ENCODE results near the gene FAM200A. TPM values are rescaled to one million over a fixed set of nuclear protein-coding genes. Genes with fewer than 3 reads are reported as not detected.
A peak's percentile ranks its signal among the peaks of the same experiment; 100 is the strongest.

The FAM200A gene
- total and polyA plus RNA-seq, 2 of the 8 experiments (the other 6 are each of a cell fraction or from before 2014, with no cell fraction given): 4.3 to 7.5 TPM

- H4K5ac ChIP-seq (ENCODE audit: insufficient read length, low read depth, low read length): no peak overlapping the region
- peak overlapping the region; percentile 96; the same call in 1 of the 2 replicates for H2BK5ac ChIP-seq (ENCODE audit: low read depth, low read length)
- no peak overlapping the region for H3K4ac ChIP-seq (replicated peaks; ENCODE audit: insufficient read length, low read depth, low read length)
- peaks cover 0 to 7% (median 4%) of the 10 kb centered on the region in 4 experiments; a peak in 5 of 7 replicates for H3K4me1 ChIP-seq (replicated peaks in 1 of 4; ENCODE audit: control insufficient read depth in 3 of 4, insufficient read depth in 4 of 4, low read length in 3 of 4)
- H3K18ac ChIP-seq (ENCODE audit: extremely low read depth, low read length): no peak overlapping the region
- H2BK15ac ChIP-seq (ENCODE audit: low read length): no peak overlapping the region
- no peaks in the 10 kb centered on the region for H3K27me3 ChIP-seq (replicated peaks in 1 of 4; ENCODE audit: control insufficient read depth in 3 of 4, extremely low read depth in 1 of 4, insufficient read depth in 3 of 4, low read length in 3 of 4)
- no peak overlapping the region for H3K23ac ChIP-seq (ENCODE audit: insufficient read length)
- FAIRE-seq (no peak), DNase-seq (ENCODE audit: low read depth in 1 of 2, low spot score in 2 of 2) (peak; percentile 94 to 97)
- H2BK12ac ChIP-seq (ENCODE audit: low read depth, low read length): no peak overlapping the region
- H4K20me1 ChIP-seq (replicated peaks in 1 of 2; ENCODE audit: control insufficient read depth in 1 of 2, insufficient read depth in 2 of 2, low read length in 2 of 2): peaks cover 3% of the 10 kb centered on the region in 2 experiments
- no peak overlapping the region for H3K56ac ChIP-seq (replicated peaks; ENCODE audit: insufficient read length, low read depth, low read length)
- no peak overlapping the region; a peak in 2 of 7 replicates for H3K9ac ChIP-seq (replicated peaks in 1 of 4; ENCODE audit: extremely low read depth in 1 of 4, low read depth in 3 of 4, low read length in 3 of 4)
- H3K4me2 ChIP-seq (ENCODE audit: insufficient read depth in 1 of 2, low read depth in 2 of 2, low read length in 2 of 2): peak overlapping the region; percentile 47 to 62
- H4K8ac ChIP-seq (ENCODE audit: extremely low read depth, insufficient read depth, low read length): no peak overlapping the region
- no peaks in the 10 kb centered on the region for H3K9me3 ChIP-seq (ENCODE audit: insufficient read depth in 2 of 2, low read depth in 1 of 2, low read length in 1 of 2)
- H3K79me2 ChIP-seq (ENCODE audit: control insufficient read depth in 1 of 2, insufficient read depth in 2 of 2, low read length in 2 of 2): peaks cover 0 to 30% of the 10 kb centered on the region in 2 experiments; a peak in 3 of 4 replicates
- no peak overlapping the region for H2BK20ac ChIP-seq (ENCODE audit: low read length)
- TF ChIP-seq MAFK (IDR thresholded peaks at IDR 0.05; ENCODE audit: low read depth, low read length): no peak
- TF ChIP-seq, protein P1, sequence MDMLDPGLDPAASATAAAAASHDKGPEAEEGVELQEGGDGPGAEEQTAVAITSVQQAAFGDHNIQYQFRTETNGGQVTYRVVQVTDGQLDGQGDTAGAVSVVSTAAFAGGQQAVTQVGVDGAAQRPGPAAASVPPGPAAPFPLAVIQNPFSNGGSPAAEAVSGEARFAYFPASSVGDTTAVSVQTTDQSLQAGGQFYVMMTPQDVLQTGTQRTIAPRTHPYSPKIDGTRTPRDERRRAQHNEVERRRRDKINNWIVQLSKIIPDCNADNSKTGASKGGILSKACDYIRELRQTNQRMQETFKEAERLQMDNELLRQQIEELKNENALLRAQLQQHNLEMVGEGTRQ (IDR thresholded peaks at IDR 0.05; ENCODE audit: low read length): no peak
- TF ChIP-seq POLR2A (IDR thresholded peaks at IDR 0.05; ENCODE audit: control extremely low read depth in 1 of 2, low read depth in 2 of 2, low read length in 2 of 2): no peak
- TF ChIP-seq KDM1A (IDR thresholded peaks at IDR 0.05; ENCODE audit: borderline replicate concordance, low read length): peak; percentile 63; the same call in 1 of the 2 replicates
- no peak for TF ChIP-seq BACH1 (IDR thresholded peaks at IDR 0.05; ENCODE audit: low read length)
- TF ChIP-seq EGR1 (IDR thresholded peaks at IDR 0.05; ENCODE audit: borderline replicate concordance, low read depth, low read length): peak; percentile 77; the same call in 1 of the 2 replicates
- TF ChIP-seq BRCA1 (IDR thresholded peaks at IDR 0.05; ENCODE audit: low read depth, low read length): 0 out of 2 replicates have a peak, but pooled peaks have one; percentile 66
- no peak for TF ChIP-seq CHD2 (IDR thresholded peaks at IDR 0.05; ENCODE audit: low read length)
- no peak for TF ChIP-seq NANOG (IDR thresholded peaks at IDR 0.05; ENCODE audit: insufficient read depth, low read depth, low read length, poor library complexity, severe bottlenecking)
- TF ChIP-seq RXRA (IDR thresholded peaks at IDR 0.05; ENCODE audit: insufficient read depth, low read depth, low read length): no peak
- TF ChIP-seq, protein P2, sequence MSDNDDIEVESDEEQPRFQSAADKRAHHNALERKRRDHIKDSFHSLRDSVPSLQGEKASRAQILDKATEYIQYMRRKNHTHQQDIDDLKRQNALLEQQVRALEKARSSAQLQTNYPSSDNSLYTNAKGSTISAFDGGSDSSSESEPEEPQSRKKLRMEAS (IDR thresholded peaks at IDR 0.05): 0 out of 2 replicates have a peak, but pooled peaks have one; percentile 15
- peak; percentile 50; the same call in 1 of the 2 replicates for TF ChIP-seq TBP (IDR thresholded peaks at IDR 0.05; ENCODE audit: low read depth, low read length)
- CTCF ChIA-PET (ENCODE audit: partially characterized antibody): interaction anchor here (1.1 kb wide), 1 partner anchor 12 kb away, joined by 4 read pairs; no protein-coding TSS in a partner anchor
- H3K23me2 ChIP-seq (ENCODE audit: low read depth, low read length): peaks cover 5% of the 10 kb centered on the region; the same call in 1 of the 2 replicates
- H3K27ac ChIP-seq (ENCODE audit: low read depth, low read length): no peak overlapping the region
- no peak overlapping the region for H3K14ac ChIP-seq (ENCODE audit: insufficient read length)
- no peak overlapping the region for H2AK5ac ChIP-seq (ENCODE audit: low read depth, low read length)
- H3K4me3 ChIP-seq (ENCODE audit: extremely low read depth in 1 of 4, insufficient read depth in 2 of 4, low read depth in 3 of 4, low read length in 4 of 4): peak overlapping the region; percentile 89 to 97 (median 94)
- WGBS, 2 experiments (ENCODE audit: extremely low coverage in 1 of 2, insufficient coverage in 1 of 2, insufficient read length in 1 of 2, insufficient replicate concordance in 2 of 2, low coverage in 1 of 2, low lambda C conversion rate in 2 of 2, missing lambda C conversion rate in 1 of 2): 14% methylated on average over 19 of the region's 19 CpGs; no CpG with 5 or more reads in 1 of the 2 experiments
- H3K36me3 ChIP-seq (ENCODE audit: control insufficient read depth in 2 of 4, insufficient read depth in 4 of 4, low read length in 3 of 4): no peaks in the 10 kb centered on the region; a peak in 1 of 8 replicates
- H2AFZ ChIP-seq (ENCODE audit: low read length): 0 out of 2 replicates have a peak overlapping the region, but pooled peaks have one; percentile 44
- H3K79me1 ChIP-seq (ENCODE audit: low read depth, low read length): no peaks in the 10 kb centered on the region
- H4K91ac ChIP-seq (replicated peaks; ENCODE audit: insufficient read length, low read length): no peak overlapping the region
- no peak overlapping the region for H2BK120ac ChIP-seq (replicated peaks; ENCODE audit: low read depth, low read length)
- POLR2A ChIA-PET (ENCODE audit: partially characterized antibody): interaction anchor here (0.8 to 3.2 kb wide), 16 partner anchors 9 to 95 kb away, joined by 3 to 26 read pairs (median 6); partner anchors contain the start of genes ATP5MF, BUD31, FAM200A and PDAP1
These were observed 47.7 kb downstream of the FAM200A start for GRCh38 chr7:99504281-99504602.

All from H1 (cell line).